ENCODE measurements around the gene CGREF1.

Gene CGREF1

GRCh38 chr2:27118525-27119329 lies at the start of gene CGREF1:
CGREF1 (minus strand) TSS chr2:27119128; CDS start chr2:27104366, 14,762 bp downstream.
- DNase-seq = no peak

GRCh38 chr2:27164960-27165763 lies 46.2 kb upstream of the CGREF1 start:
- DNase-seq = no peak

GRCh38 chr2:27162151-27163121 lies 43.5 kb upstream of the CGREF1 start:
- DNase-seq = no peak

- no peak for DNase-seq
Observed at GRCh38 chr2:27160191-27160590, 41.3 kb upstream of the CGREF1 start.

- DNase-seq = no peak
Observed at GRCh38 chr2:27159271-27159670, 40.3 kb upstream of the CGREF1 start.

- DNase-seq = no peak
Observed at GRCh38 chr2:27158468-27158867, 39.5 kb upstream of the CGREF1 start.

GRCh38 chr2:27155069-27155520 lies 36.2 kb upstream of the CGREF1 start:
- DNase-seq = no peak

- DNase-seq = no peak
Observed at GRCh38 chr2:27154488-27154887, 35.6 kb upstream of the CGREF1 start.

- DNase-seq = no peak
Observed at GRCh38 chr2:27152796-27153464, 34.0 kb upstream of the CGREF1 start.

GRCh38 chr2:27152102-27152795 lies 33.3 kb upstream of the CGREF1 start:
- no peak for DNase-seq

GRCh38 chr2:27150639-27151230 lies 31.8 kb upstream of the CGREF1 start:
- DNase-seq = no peak

- DNase-seq = no peak
Observed at GRCh38 chr2:27149570-27150405, 30.9 kb upstream of the CGREF1 start.

- DNase-seq = peak; percentile 40
Observed at GRCh38 chr2:27148801-27149439, 30.0 kb upstream of the CGREF1 start, which contains the start of gene TCF23. TCF23 (plus strand) TSS chr2:27149004; CDS start chr2:27149134, 130 bp downstream.

GRCh38 chr2:27147935-27148334 lies 29.0 kb upstream of the CGREF1 start:
- no peak for DNase-seq

GRCh38 chr2:27145682-27146081 lies 26.8 kb upstream of the CGREF1 start:
- DNase-seq = no peak

- DNase-seq = no peak
Observed at GRCh38 chr2:27143285-27143684, 24.4 kb upstream of the CGREF1 start.

- DNase-seq = no peak
Observed at GRCh38 chr2:27139310-27139709, 20.4 kb upstream of the CGREF1 start, which contains the start of gene PRR30. PRR30 (minus strand) TSS chr2:27139410; CDS start chr2:27138329, 1,081 bp downstream.

GRCh38 chr2:27138111-27138510 lies 19.2 kb upstream of the CGREF1 start:
- DNase-seq = no peak

GRCh38 chr2:27137322-27137935 lies 18.5 kb upstream of the CGREF1 start:
- no peak for DNase-seq

Data from femur (tissue), 1 donor.